Liver (tissue), 9 donors: ENCODE results near the gene SPEG. TPM values are rescaled to one million over a fixed set of nuclear protein-coding genes. Genes with fewer than 3 reads are reported as not detected.

Experiments
- DNase-seq: peaks from one replicate; pipeline ENCODE4 v3.0.0-alpha.2; 2017; ENCODE audit warnings: low spot score
- H3K27ac ChIP-seq, 2 donors: one replicate each; pipeline ENCODE4 v1.7.0; 2013; ENCODE audit warnings: inconsistent platforms in 2 of 2, low read length in 2 of 2, control low read depth in 1 of 2, low read depth in 1 of 2, mild to moderate bottlenecking in 1 of 2
- H3K27me3 ChIP-seq, 4 donors: one replicate each; pipeline versions ENCODE4 v1.6.1 to v1.7.0; 2013; ENCODE audit warnings: low read length in 3 of 4, inconsistent platforms in 1 of 4, mild to moderate bottlenecking in 1 of 4, moderate library complexity in 1 of 4; ENCODE audit not compliant: control insufficient read depth in 4 of 4, insufficient read depth in 4 of 4
- H3K36me3 ChIP-seq, 4 donors: one replicate each; pipeline versions ENCODE4 v1.6.1 to v1.7.0; 2013; ENCODE audit warnings: low read length in 3 of 4, mild to moderate bottlenecking in 3 of 4, low read depth in 1 of 4, moderate library complexity in 1 of 4; ENCODE audit not compliant: control insufficient read depth in 4 of 4, insufficient read depth in 3 of 4
- H3K4me1 ChIP-seq, 4 donors: one replicate each; pipeline versions ENCODE4 v1.6.1 to v1.7.0; 2013; ENCODE audit warnings: low read length in 3 of 4, mild to moderate bottlenecking in 3 of 4, moderate library complexity in 1 of 4; ENCODE audit not compliant: control insufficient read depth in 4 of 4, insufficient read depth in 4 of 4
- H3K4me3 ChIP-seq, 3 donors: one replicate each; pipeline versions ENCODE4 v1.6.1 to v1.7.0; 2013; ENCODE audit warnings: low read length in 3 of 3, control low read depth in 1 of 3, low read depth in 1 of 3, mild to moderate bottlenecking in 1 of 3
- H3K9ac ChIP-seq, 2 donors: one replicate each; pipeline ENCODE4 v1.7.0; 2013; ENCODE audit warnings: low read length in 2 of 2, mild to moderate bottlenecking in 2 of 2, moderate library complexity in 2 of 2, control low read depth in 1 of 2, low read depth in 1 of 2
- H3K9me3 ChIP-seq, 4 donors: one replicate each; pipeline versions ENCODE4 v1.6.1 to v1.7.0; 2013; ENCODE audit warnings: low read length in 3 of 4; ENCODE audit not compliant: control insufficient read depth in 4 of 4
- ATF3 ChIP-seq: IDR thresholded peaks from 2 replicates; pipeline ENCODE4 v1.6.1; 2016; ENCODE audit warnings: antibody characterized with exemption
- CTCF ChIP-seq: fragments of 150-350 bp; IDR thresholded peaks from 2 replicates; pipeline ENCODE4 v1.5.1; 2017; ENCODE audit warnings: improper control_type of control experiment, low read depth, low read length; ENCODE audit not compliant: missing input control
- EGR1 ChIP-seq, 2 donors: IDR thresholded peaks; 2 replicates each; pipeline ENCODE4 v1.6.1; 2016 to 2018; ENCODE audit warnings: antibody characterized with exemption in 2 of 2, low read depth in 2 of 2
- FOXA1 ChIP-seq: IDR thresholded peaks from 2 replicates; pipeline ENCODE4 v1.6.1; 2016; ENCODE audit warnings: antibody characterized with exemption
- FOXA2 ChIP-seq: IDR thresholded peaks from 2 replicates; pipeline ENCODE4 v1.6.1; 2016; ENCODE audit warnings: antibody characterized with exemption
- GABPA ChIP-seq, 2 donors: IDR thresholded peaks in 1 of 2; conservative IDR thresholded peaks in 1 of 2; 2 replicates each; pipeline ENCODE4 v1.6.1; 2016; ENCODE audit warnings: antibody characterized with exemption in 2 of 2, mild to moderate bottlenecking in 1 of 2, moderate library complexity in 1 of 2
- HNF4G ChIP-seq: IDR thresholded peaks from 2 replicates; pipeline ENCODE4 v1.6.1; 2016; ENCODE audit warnings: antibody characterized with exemption
- JUND ChIP-seq, 2 donors: IDR thresholded peaks; 2 replicates each; pipeline ENCODE4 v1.6.1; 2016; ENCODE audit warnings: antibody characterized with exemption in 2 of 2
- MAX ChIP-seq: IDR thresholded peaks from 2 replicates; pipeline ENCODE4 v1.6.1; 2016; ENCODE audit warnings: antibody characterized with exemption
- NR2F2 ChIP-seq: IDR thresholded peaks from 2 replicates; pipeline ENCODE4 v1.6.1; 2016; ENCODE audit warnings: antibody characterized with exemption
- REST ChIP-seq: IDR thresholded peaks from 2 replicates; pipeline ENCODE4 v1.6.1; 2016; ENCODE audit warnings: antibody characterized with exemption, mild to moderate bottlenecking
- RXRA ChIP-seq, 2 donors: IDR thresholded peaks; 2 replicates each; pipeline ENCODE4 v1.6.1; 2017 to 2018; ENCODE audit warnings: antibody characterized with exemption in 2 of 2, mild to moderate bottlenecking in 1 of 2
- SP1 ChIP-seq: IDR thresholded peaks from 2 replicates; pipeline ENCODE4 v1.6.1; 2018; ENCODE audit warnings: antibody characterized with exemption, mild to moderate bottlenecking
- TAF1 ChIP-seq: conservative IDR thresholded peaks from 2 replicates; pipeline ENCODE4 v1.6.1; 2016; ENCODE audit warnings: antibody characterized with exemption, mild to moderate bottlenecking
- YY1 ChIP-seq: IDR thresholded peaks from 2 replicates; pipeline ENCODE4 v1.6.1; 2016; ENCODE audit warnings: antibody characterized with exemption, mild to moderate bottlenecking
- ZBTB33 ChIP-seq: IDR thresholded peaks from 2 replicates; pipeline ENCODE4 v1.6.1; 2016; ENCODE audit warnings: antibody characterized with exemption
- WGBS: extraction: QIAGEN DNeasy Blood & Tissue Kit; methylation state at CpG from one replicate; pipeline ENCODE4 v1.1.7; 2013; 5-methylcytosine and 5-hydroxymethylcytosine counted together
- polyA plus RNA-seq, 2 donors: library from polyadenylated mRNA; stranded (reverse) in 1 of 2; unstranded in 1 of 2; fragments of 200-250 nt in 1 of 2; fragments of >200 nt in 1 of 2; fragmentation: Nextera tagmentation in 1 of 2; extraction: Ambion mirVana in 1 of 2; gene quantifications; one replicate each; pipeline versions ENCODE4 v1.2.1 to v1.2.3, GENCODE V29; 2013 to 2015
- total RNA-seq, 2 donors: library from RNA; depleted of rRNA; stranded (reverse); fragments of >200 nt; gene quantifications; one replicate each; pipeline ENCODE4 v1.2.3, GENCODE V29; 2014
- donor health status: healthy.
- donor health status: healthy.
- donor health status: healthy.
- donor health status: healthy.
- donor health status: healthy.

SPEG gene
- total and polyA plus RNA-seq, 4 donors, result 0.51 to 0.96 (median 0.66) TPM

- no peak for TF ChIP-seq RXRA (IDR thresholded peaks at IDR 0.05)
- TF ChIP-seq TAF1, result no peak
- TF ChIP-seq NR2F2, result no peak
- no peak for TF ChIP-seq SP1
- no peak for TF ChIP-seq FOXA1
- TF ChIP-seq FOXA2, result no peak
- TF ChIP-seq MAX, result no peak
- no peak for TF ChIP-seq HNF4G
- no peak for TF ChIP-seq EGR1 (IDR thresholded peaks at IDR 0.05; ENCODE audit: low read depth in 2 of 2)
Observed at GRCh38 chr2:219446101-219446504, 11.5 kb downstream of the SPEG start (continued).

GRCh38 chr2:219446689-219447088, 12.0 kb downstream of the SPEG start:
- Histone ChIP-seq H3K36me3 (no peaks in the 10 kb centered on the region), H3K27me3 (peaks cover 0 to 5% (median 1%) of the 10 kb centered on the region in 4 donors), H3K9ac (no peak overlapping the region), H3K4me3 (no peak overlapping the region), H3K4me1 (peaks cover 0 to 9% (median under 1%) of the 10 kb centered on the region in 4 donors), H3K9me3 (no peaks in the 10 kb centered on the region), H3K27ac (no peak overlapping the region)
- WGBS, result 74% methylated on average over 1 of the region's 1 CpG
- DNase-seq, result no peak
- TF ChIP-seq FOXA1 (no peak), ZBTB33 (no peak), SP1 (no peak), EGR1 (IDR thresholded peaks at IDR 0.05; ENCODE audit: low read depth in 2 of 2) (no peak), JUND (IDR thresholded peaks at IDR 0.05) (no peak), REST (no peak), CTCF (no peak), GABPA (IDR thresholded peaks at IDR 0.05 in 1 of 2, conservative IDR thresholded peaks at IDR 0.05 in 1 of 2) (no peak), HNF4G (no peak), YY1 (no peak), RXRA (IDR thresholded peaks at IDR 0.05) (no peak), ATF3 (no peak)
